ENCODE results near the gene HOXA9. TPM values are rescaled to one million over a fixed set of nuclear protein-coding genes. Genes with fewer than 3 reads are reported as not detected.

Gene HOXA9
- polyA plus RNA-seq, 1 of the 3 experiments (the other 2 are of a cell fraction): not detected

GRCh38 chr7:27183682-27184336 is 18.5 kb upstream of the HOXA9 start:
- no peaks in the 10 kb centered on the region for H3K79me2 ChIP-seq (ENCODE audit: insufficient read depth)
- H4K20me1 ChIP-seq (ENCODE audit: insufficient read depth): peaks cover 22% of the 10 kb centered on the region
- no peaks in the 10 kb centered on the region for H3K9me3 ChIP-seq
- H3K9me2 ChIP-seq: no peaks in the 10 kb centered on the region
- no peak overlapping the region for H3K9ac ChIP-seq
- CTCF ChIA-PET: interaction anchor here (0.7 to 6.8 kb wide), 15 partner anchors 10 to 1291 kb away, joined by 3 to 70 read pairs (median 7); partner anchors contain the start of genes HOXA10, HOXA5, HOXA7 and HOXA9
- peaks cover 4 to 10% of the 10 kb centered on the region in 2 experiments; a peak in 1 of 4 replicates for H3K4me1 ChIP-seq (ENCODE audit: control insufficient read depth in 1 of 2, insufficient read depth in 2 of 2, low read depth in 1 of 2, low read length in 1 of 2)
- H2AFZ ChIP-seq (ENCODE audit: low read depth): peak overlapping the region; percentile 53; the same call in 1 of the 2 replicates
- 12% methylated on average over 30 of the region's 30 CpGs for WGBS (ENCODE audit: low lambda C conversion rate)
- H3K4me2 ChIP-seq: peak overlapping the region; percentile 73
- no peaks in the 10 kb centered on the region for H3K36me3 ChIP-seq (replicated peaks in 1 of 2; ENCODE audit: control insufficient read depth in 1 of 2, insufficient read depth in 2 of 2, low read length in 1 of 2)
- peak; percentile 75 for DNase-seq
- TF ChIP-seq EZH2phosphoT487 (IDR thresholded peaks at IDR 0.05; ENCODE audit: borderline replicate concordance, low read depth) (peak; percentile 99), FOXM1 (IDR thresholded peaks at IDR 0.05; ENCODE audit: low read depth) (no peak)
- H3K4me3 ChIP-seq (ENCODE audit: low read depth in 2 of 2, low read length in 1 of 2): peak overlapping the region; percentile 37 to 45; a peak in 3 of 4 replicates
- peaks cover 11% of the 10 kb centered on the region for H3F3A ChIP-seq (replicated peaks; ENCODE audit: insufficient read depth)
- no peak overlapping the region for H3K27ac ChIP-seq (ENCODE audit: low read depth in 2 of 2, low read length in 1 of 2)
- H3K27me3 ChIP-seq (ENCODE audit: insufficient read depth): peaks cover 97% of the 10 kb centered on the region
- POLR2A ChIA-PET: no interaction called here

- Histone ChIP-seq H3K27ac (ENCODE audit: low read depth in 2 of 2, low read length in 1 of 2) (no peak overlapping the region), H3K4me1 (ENCODE audit: control insufficient read depth in 1 of 2, insufficient read depth in 2 of 2, low read depth in 1 of 2, low read length in 1 of 2) (peaks cover 4 to 10% of the 10 kb centered on the region in 2 experiments; a peak in 1 of 4 replicates), H3K79me2 (ENCODE audit: insufficient read depth) (no peaks in the 10 kb centered on the region), H3F3A (replicated peaks; ENCODE audit: insufficient read depth) (peaks cover 11% of the 10 kb centered on the region), H2AFZ (ENCODE audit: low read depth) (no peak overlapping the region), H4K20me1 (ENCODE audit: insufficient read depth) (peaks cover 19% of the 10 kb centered on the region), H3K9ac (no peak overlapping the region), H3K4me3 (ENCODE audit: low read depth in 2 of 2, low read length in 1 of 2) (no peak overlapping the region), H3K27me3 (ENCODE audit: insufficient read depth) (peaks cover 97% of the 10 kb centered on the region), H3K9me2 (no peaks in the 10 kb centered on the region), H3K4me2 (no peak overlapping the region), H3K9me3 (no peaks in the 10 kb centered on the region), H3K36me3 (replicated peaks in 1 of 2; ENCODE audit: control insufficient read depth in 1 of 2, insufficient read depth in 2 of 2, low read length in 1 of 2) (no peaks in the 10 kb centered on the region)
- TF ChIP-seq JUND (IDR thresholded peaks at IDR 0.05): no peak
- no peak for TF ChIP-seq YY1 (IDR thresholded peaks at IDR 0.05; ENCODE audit: low read depth)
- no peak for TF ChIP-seq EP300 (IDR thresholded peaks at IDR 0.05; ENCODE audit: borderline replicate concordance in 1 of 2, low read depth in 1 of 2, low read length in 1 of 2)
- TF ChIP-seq MXI1 (IDR thresholded peaks at IDR 0.05; ENCODE audit: low read depth, low read length): no peak
- no peak; the same call in 1 of the 2 replicates for TF ChIP-seq EZH2phosphoT487 (IDR thresholded peaks at IDR 0.05; ENCODE audit: borderline replicate concordance, low read depth)
- TF ChIP-seq TAF1 (IDR thresholded peaks at IDR 0.05; ENCODE audit: borderline replicate concordance, low read depth, low read length): no peak
- TF ChIP-seq ELF1 (IDR thresholded peaks at IDR 0.05): no peak
- no peak for TF ChIP-seq PBX3 (IDR thresholded peaks at IDR 0.05)
- TF ChIP-seq GABPA (IDR thresholded peaks at IDR 0.05; ENCODE audit: low read depth): no peak
- no peak for TF ChIP-seq REST (IDR thresholded peaks at IDR 0.05; ENCODE audit: low read depth, low read length)
- TF ChIP-seq FOXM1 (IDR thresholded peaks at IDR 0.05; ENCODE audit: low read depth): no peak
- no peak for TF ChIP-seq TCF12 (IDR thresholded peaks at IDR 0.05)
- no peak for TF ChIP-seq NFIC (IDR thresholded peaks at IDR 0.05; ENCODE audit: borderline replicate concordance)
- no peak for TF ChIP-seq FOSL2 (IDR thresholded peaks at IDR 0.05; ENCODE audit: borderline replicate concordance, low read depth)
- 15% methylated on average over 39 of the region's 39 CpGs for WGBS (ENCODE audit: low lambda C conversion rate)
- ChIA-PET POLR2A (no interaction called here), CTCF (interaction anchor here (0.7 to 6.8 kb wide), 18 partner anchors 9 to 1328 kb away, joined by 3 to 70 read pairs (median 4); partner anchors contain the start of genes HOXA10, HOXA5, HOXA7 and HOXA9)
- DNase-seq: peak; percentile 55
Observed at GRCh38 chr7:27182861-27183681, 17.7 kb upstream of the HOXA9 start.
